Fibroblast of peridontal ligament (primary cell): ENCODE data around the gene NAT8.
"Not testable (repeated sequence)": the region's sequence is repeated elsewhere in the genome, so short reads cannot be mapped to it uniquely, and the experiment has no call there.

Experiments used
- DNase-seq: peaks from one replicate; pipeline ENCODE4 v3.0.0-alpha.2; 2010; ENCODE audit errors: extremely low read depth

NAT8 gene

DNA sequence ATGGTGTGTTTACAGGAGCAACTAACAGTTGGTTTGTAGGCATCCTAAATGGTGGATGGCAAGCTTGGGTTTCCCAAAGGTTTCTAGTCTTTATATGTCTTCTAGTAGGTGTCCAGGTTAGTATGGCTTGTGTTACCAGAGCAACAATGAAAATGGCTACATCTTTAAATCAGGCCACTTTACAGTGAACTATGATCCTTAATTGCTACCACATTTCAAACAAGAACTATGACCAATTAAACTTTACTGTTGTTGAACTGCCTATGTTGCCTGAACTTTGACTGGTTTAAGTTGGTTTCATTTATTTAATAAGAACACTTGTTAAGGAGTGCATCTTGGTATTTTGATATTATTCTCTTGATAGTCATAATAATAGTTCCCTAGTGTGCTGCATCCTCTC, 5.2 kb downstream of the NAT8 start:
- DNase-seq = not testable (repeated sequence)

DNA sequence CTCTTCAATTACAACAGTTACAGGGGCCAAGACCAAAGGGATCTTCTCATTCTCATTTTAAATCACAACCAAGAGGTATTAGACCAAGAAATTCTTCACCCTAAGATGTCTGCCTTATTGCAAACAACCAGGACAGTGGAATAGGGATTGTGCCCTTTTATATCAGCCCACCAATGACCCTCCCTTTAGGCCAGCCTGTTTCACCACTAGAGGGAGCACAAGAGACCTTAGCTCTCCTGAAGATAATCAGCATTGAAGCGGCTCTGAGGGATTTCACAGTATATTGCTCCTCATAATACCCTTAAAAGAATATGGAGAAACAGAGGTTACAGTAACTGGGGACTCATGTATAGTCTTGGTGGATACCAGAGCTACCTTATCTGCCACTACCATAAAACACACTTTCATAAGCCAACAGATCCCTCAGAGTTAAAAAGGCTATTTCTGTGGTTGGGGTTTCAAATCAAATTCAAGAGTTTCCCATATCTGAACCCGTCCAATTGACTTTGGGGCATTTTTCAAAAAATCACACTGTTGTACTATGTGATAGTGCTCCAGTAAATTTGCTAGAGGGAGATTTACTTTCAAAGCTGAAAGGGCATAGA, 11.5 kb downstream of the NAT8 start:
- DNase-seq = not testable (repeated sequence)

DNA sequence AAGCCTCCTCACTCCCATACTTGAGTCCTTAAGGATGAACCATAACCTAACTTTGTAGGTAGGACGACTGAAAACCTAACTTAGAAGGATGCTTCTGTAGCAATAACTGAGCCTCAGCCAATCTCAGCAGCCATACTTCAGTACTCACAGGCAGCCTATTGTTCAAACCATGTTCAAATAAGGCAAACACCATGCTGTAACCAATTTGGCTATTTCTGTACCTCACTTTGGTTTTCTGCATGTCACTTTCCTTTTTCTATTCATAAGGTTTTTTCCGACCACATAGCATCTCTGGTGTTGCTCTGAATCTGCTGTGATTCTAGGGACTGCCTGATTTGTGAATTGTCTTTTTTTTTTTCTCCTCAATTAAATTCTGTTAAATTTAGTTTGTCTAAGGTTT, 13.7 kb downstream of the NAT8 start:
- not testable (repeated sequence) for DNase-seq

GRCh38 chr2:73626237-73626636, 16.0 kb downstream of the NAT8 start:
- DNase-seq = not testable (repeated sequence)

DNA sequence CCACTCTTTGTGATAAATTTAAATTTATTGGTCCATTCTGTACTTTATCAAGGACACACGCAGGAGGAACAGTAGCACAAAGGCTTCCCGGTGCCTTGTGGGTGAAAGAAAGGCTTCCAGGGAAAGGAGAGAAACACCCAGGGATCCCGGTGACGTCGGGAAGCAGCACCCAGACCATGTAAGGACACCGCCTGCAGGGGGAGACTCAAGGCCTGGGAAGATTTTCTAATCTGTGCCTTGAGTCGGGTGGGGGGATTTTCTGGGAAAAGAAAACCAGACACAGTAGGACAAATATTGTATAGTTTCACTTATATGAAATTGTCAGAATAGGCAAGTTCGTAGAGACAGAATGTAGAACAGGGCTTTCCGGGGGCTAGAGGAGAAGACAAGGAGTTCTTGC, 17.6 kb downstream of the NAT8 start:
- DNase-seq = not testable (repeated sequence)

- DNase-seq = not testable (repeated sequence)
Measured at GRCh38 chr2:73624036-73624435, 18.2 kb downstream of the NAT8 start.

GRCh38 chr2:73619925-73620324, 22.3 kb downstream of the NAT8 start:
- DNase-seq = not testable (repeated sequence)

DNA sequence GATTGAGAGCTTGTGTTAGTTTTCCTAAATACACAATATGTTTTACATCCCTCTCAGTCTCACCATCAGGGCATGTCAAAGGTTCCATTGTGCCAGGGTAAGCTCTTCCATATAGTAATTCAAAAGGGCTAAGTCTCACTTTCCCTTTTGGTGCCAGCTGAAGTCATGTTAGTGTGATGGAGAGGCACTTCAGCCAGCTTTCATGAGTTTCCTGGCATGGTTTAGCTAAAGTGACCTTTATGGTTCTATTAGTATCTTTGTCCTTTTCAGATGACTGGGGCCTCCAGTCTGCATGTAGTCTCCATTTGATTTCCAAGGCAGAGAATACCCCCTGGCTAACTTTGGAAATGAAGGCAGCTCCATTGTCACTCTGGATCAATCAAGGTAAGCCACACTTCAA, 27.2 kb downstream of the NAT8 start:
- no peak for DNase-seq

GRCh38 chr2:73614105-73614504, 28.1 kb downstream of the NAT8 start:
- DNase-seq = no peak

- DNase-seq = no peak
Measured at GRCh38 chr2:73611867-73612266, 30.4 kb downstream of the NAT8 start.

DNA sequence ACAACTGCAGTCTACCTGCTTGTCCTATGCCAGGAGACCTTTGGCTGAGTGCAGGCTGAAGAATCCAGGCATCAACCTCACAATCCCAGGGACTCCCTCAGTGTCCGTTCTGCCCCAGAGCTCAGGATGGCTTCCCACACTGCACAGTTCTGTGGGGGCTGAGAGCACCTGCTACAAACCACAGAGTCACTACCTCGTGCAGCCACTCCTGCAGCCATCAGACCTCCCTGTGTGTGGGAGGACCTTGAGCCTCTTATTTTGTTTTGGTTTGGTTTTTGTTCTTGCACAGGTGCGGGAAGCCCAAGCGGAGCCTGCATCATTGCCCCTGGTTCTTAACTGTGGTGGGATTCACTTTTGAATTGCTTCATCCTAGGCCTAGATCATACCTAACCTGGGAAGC, 31.0 kb downstream of the NAT8 start:
- no peak for DNase-seq

GRCh38 chr2:73610111-73610510, 32.1 kb downstream of the NAT8 start:
- DNase-seq = no peak

DNA sequence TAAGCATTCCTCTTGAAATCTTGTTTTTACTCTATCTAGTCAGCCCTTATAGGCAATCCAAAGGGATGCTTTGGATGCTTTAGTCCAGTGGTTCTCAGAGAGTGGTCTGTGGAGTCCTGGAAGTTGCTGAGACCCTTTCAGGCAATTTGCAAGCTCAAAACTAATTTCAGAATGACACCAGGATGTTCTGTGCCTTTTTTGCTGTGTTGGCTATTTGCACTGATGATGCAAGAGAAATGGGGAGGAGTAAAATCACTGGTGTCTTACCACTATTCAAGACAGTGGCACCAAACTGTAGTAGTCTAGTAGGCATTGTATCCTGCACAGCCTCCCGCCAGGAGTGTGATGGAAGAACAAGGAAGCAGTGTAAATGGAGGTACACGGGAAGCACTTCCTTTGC, 37.6 kb downstream of the NAT8 start:
- not testable (repeated sequence) for DNase-seq

DNA sequence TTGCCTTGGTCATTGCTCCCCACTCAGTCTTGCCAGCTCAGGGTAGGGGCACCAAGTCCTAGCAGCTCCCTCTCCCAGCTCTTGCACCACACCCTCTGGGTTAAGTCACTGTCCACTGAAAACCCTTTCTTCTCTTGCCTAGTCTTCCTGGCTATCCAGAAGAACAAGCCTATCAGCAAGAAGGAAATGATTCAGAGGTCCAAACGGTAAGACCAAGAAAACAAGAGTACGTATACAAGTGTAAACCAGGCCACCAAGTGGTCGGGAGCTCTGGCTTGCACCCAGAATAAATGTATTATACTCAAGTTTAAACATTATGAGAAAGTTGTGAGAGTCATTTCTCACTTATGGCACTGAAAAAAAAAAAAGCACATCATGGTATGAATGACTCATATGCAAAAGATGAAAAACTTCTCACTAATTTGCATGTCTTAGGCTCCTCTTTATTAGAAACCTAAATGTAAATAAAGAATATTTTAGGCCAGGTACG, 39.1 kb downstream of the NAT8 start:
- DNase-seq = not testable (repeated sequence)

DNA sequence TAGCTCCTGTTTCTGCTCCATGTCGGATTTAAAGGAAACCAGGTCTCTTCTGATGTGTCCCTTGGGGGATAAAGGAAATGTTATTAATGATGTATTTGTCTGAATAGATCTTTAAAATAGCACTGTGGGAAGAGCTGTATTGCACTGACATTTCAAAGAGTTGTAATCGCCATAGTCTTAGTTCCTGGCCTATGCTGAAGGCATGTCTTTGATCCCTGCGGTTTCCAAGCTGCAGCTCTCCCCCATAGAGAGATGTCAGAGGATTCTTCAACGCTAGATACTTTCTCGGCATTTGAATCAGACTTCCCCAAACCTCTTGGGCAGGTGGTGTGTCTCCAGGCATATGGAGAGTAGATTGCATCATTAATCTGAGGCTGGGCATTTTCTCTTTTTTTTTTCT, 40.4 kb downstream of the NAT8 start:
- no peak for DNase-seq

DNA sequence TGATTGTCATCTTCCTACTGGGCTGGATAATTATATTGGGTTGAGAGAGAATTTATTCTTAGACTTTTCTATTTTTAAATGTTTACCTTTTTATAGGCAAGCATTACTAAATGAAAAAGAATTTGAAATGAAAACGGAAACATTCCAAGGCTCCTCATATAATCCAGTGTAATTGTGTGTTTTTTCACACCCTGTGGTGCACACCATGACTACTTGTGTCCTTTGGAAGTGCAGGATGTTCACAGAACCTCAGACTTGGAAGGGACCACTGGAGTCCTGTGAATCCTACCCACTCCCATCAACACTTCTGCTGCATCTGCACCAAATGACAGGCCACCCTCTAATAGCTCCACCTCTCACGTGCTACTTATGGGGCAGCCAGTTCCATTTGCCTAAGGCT, 48.0 kb downstream of the NAT8 start:
- no peak for DNase-seq

- no peak for DNase-seq
Measured at GRCh38 chr2:73593680-73594079, 48.5 kb downstream of the NAT8 start.
